Endothelial cell of umbilical vein (primary cell): ENCODE data around the gene COL4A1. TPM values are rescaled to one million over a fixed set of nuclear protein-coding genes. Genes with fewer than 3 reads are reported as not detected.

Experiments
- BruUV-seq: library from RNA; stranded (reverse); fragments of 400-500 nt; replicated peaks from 2 replicates; lab custom pipeline; 2021; lab: Mats Ljungman, UMichigan
- CTCF ChIA-PET: fragments of 300-600, 350-600 bp; sonication (Branson Sonifier 250); formaldehyde crosslinking; loops from one replicate; lab custom pipeline; 2021; ENCODE audit warnings: antibody characterized with exemption, inconsistent platforms; lab: Charles Lee
- POLR2A ChIA-PET: fragments of 300-600, 350-600 bp; sonication (Branson Sonifier 250); formaldehyde crosslinking; loops from one replicate; lab custom pipeline; 2021; ENCODE audit warnings: antibody characterized with exemption, inconsistent platforms; lab: Charles Lee
- DNase-seq: peaks from one replicate; pipeline ENCODE4 v3.0.0-alpha.2; 2011; ENCODE audit warnings: low read depth, low spot score
- FAIRE-seq: peaks from 2 replicates; lab custom pipeline; 2011; peaks lifted over from hg19 to GRCh38; lab: Jason Lieb, UNC
- H2AFZ ChIP-seq: 2 replicates; pipeline ENCODE4 v1.6.0; 2012; ENCODE audit warnings: low read depth, low read length, control low read depth, inconsistent platforms
- H3K27ac ChIP-seq: 2 replicates; pipeline ENCODE4 v1.5.1; 2011; ENCODE audit warnings: low read depth, mild to moderate bottlenecking, control low read depth, low read length, moderate library complexity; ENCODE audit not compliant: insufficient read depth
- H3K27me3 ChIP-seq, 2 experiments: 2 replicates each; pipeline versions ENCODE4 v1.6.0 to v1.6.1; 2011; ENCODE audit warnings: low read length in 2 of 2, mixed read lengths in 1 of 2; ENCODE audit not compliant: control insufficient read depth in 2 of 2, insufficient read depth in 2 of 2
- H3K36me3 ChIP-seq, 2 experiments: 2 replicates in 1 of 2; 3 replicates in 1 of 2; pipeline ENCODE4 v1.5.1; 2011; ENCODE audit warnings: low read length in 2 of 2, mild to moderate bottlenecking in 1 of 2, moderate library complexity in 1 of 2; ENCODE audit not compliant: control insufficient read depth in 2 of 2, insufficient read depth in 2 of 2; ENCODE audit errors: extremely low read depth in 1 of 2
- H3K4me1 ChIP-seq: 3 replicates; pipeline ENCODE4 v1.5.1; 2011; ENCODE audit warnings: mild to moderate bottlenecking, low read length; ENCODE audit not compliant: control insufficient read depth, insufficient read depth; ENCODE audit errors: extremely low read depth
- H3K4me2 ChIP-seq: 2 replicates; pipeline ENCODE4 v1.6.1; 2011; ENCODE audit warnings: low read length, control low read depth, mixed read lengths; ENCODE audit not compliant: insufficient read depth
- H3K4me3 ChIP-seq, 3 experiments: fragments of 200-600 bp in 1 of 3; sonication (generic), shearing (Covaris generic) in 1 of 3; replicated peaks in 1 of 3; 2 replicates each; pipeline ENCODE4 v1.5.1; 2011 to 2016; ENCODE audit warnings: control low read depth in 3 of 3, low read length in 3 of 3, mild to moderate bottlenecking in 2 of 3, inconsistent platforms in 1 of 3, low read depth in 1 of 3, moderate library complexity in 1 of 3; ENCODE audit not compliant: insufficient read depth in 1 of 3
- H3K79me2 ChIP-seq: 2 replicates; pipeline ENCODE4 v1.6.0; 2012; ENCODE audit warnings: low read length, inconsistent platforms; ENCODE audit not compliant: control insufficient read depth, insufficient read depth
- H3K9ac ChIP-seq: replicated peaks from 2 replicates; pipeline ENCODE3; 2011; ENCODE audit warnings: low read length, control low read depth; ENCODE audit not compliant: insufficient read depth; ENCODE audit errors: extremely low read depth
- H3K9me1 ChIP-seq: replicated peaks from 3 replicates; pipeline ENCODE4 v1.6.0; 2011; ENCODE audit warnings: mild to moderate bottlenecking, low read length; ENCODE audit not compliant: control insufficient read depth, insufficient read depth; ENCODE audit errors: extremely low read depth
- H3K9me3 ChIP-seq: replicated peaks from 2 replicates; pipeline ENCODE4 v1.5.1; 2012; ENCODE audit warnings: low read length, inconsistent platforms; ENCODE audit not compliant: control insufficient read depth, insufficient read depth
- H4K20me1 ChIP-seq: replicated peaks from 2 replicates; pipeline ENCODE3; 2011; ENCODE audit warnings: mild to moderate bottlenecking, low read length; ENCODE audit not compliant: control insufficient read depth, insufficient read depth; ENCODE audit errors: extremely low read depth
- CTCF ChIP-seq, 2 donors: IDR thresholded peaks; 1 replicate in 1 of 2; 2 replicates in 1 of 2; pipeline ENCODE4 v1.5.1; 2011; ENCODE audit warnings: low read length in 2 of 2, mild to moderate bottlenecking in 2 of 2, moderate library complexity in 2 of 2, control low read depth in 1 of 2, inconsistent platforms in 1 of 2, low read depth in 1 of 2; ENCODE audit not compliant: insufficient read depth in 1 of 2; ENCODE audit errors: extremely low read depth in 1 of 2
- EZH2 ChIP-seq: IDR thresholded peaks from 2 replicates; pipeline ENCODE4 v1.6.1; 2012; ENCODE audit warnings: borderline replicate concordance, low read depth, mild to moderate bottlenecking, moderate library complexity, low read length, inconsistent platforms; ENCODE audit not compliant: severe bottlenecking
- FOS ChIP-seq: IDR thresholded peaks from 2 replicates; pipeline ENCODE4 v1.6.1; 2011; ENCODE audit warnings: mild to moderate bottlenecking, low read length, moderate library complexity, borderline replicate concordance; ENCODE audit not compliant: insufficient read depth
- GATA2 ChIP-seq: IDR thresholded peaks from 2 replicates; pipeline ENCODE4 v1.7.0; 2011; ENCODE audit warnings: low read depth, mild to moderate bottlenecking, moderate library complexity, mixed read lengths, low read length; ENCODE audit not compliant: insufficient read length, insufficient read depth
- JUN ChIP-seq: IDR thresholded peaks from 2 replicates; pipeline ENCODE4 v1.6.1; 2011; ENCODE audit warnings: borderline replicate concordance, low read depth; ENCODE audit not compliant: insufficient read length, insufficient read depth
- MAX ChIP-seq: IDR thresholded peaks from 2 replicates; pipeline ENCODE4 v1.6.1; 2011; ENCODE audit not compliant: insufficient read depth, insufficient read length
- MYC ChIP-seq: IDR thresholded peaks from one replicate; pipeline ENCODE4 v1.6.1; 2011; ENCODE audit warnings: mild to moderate bottlenecking, low read depth, low read length
- POLR2A ChIP-seq: IDR thresholded peaks from 2 replicates; pipeline ENCODE4 v1.6.1; 2012; ENCODE audit warnings: low read depth, mild to moderate bottlenecking, control low read depth, low read length
- POLR2AphosphoS5 ChIP-seq: IDR thresholded peaks from 2 replicates; pipeline ENCODE4 v1.6.1; 2012; ENCODE audit warnings: low read depth, mild to moderate bottlenecking, control low read depth, low read length, moderate library complexity; ENCODE audit not compliant: insufficient read depth
- dilution Hi-C: fragments of 300-500 bp; cut with MboI; formaldehyde crosslinking; loops from one replicate; pipeline ENCODE4 v1.15.0; 2019; ENCODE audit warnings: low sequenced_read_pairs; ENCODE audit not compliant: extremely low pct_ligation_motif_present
- intact Hi-C: fragments of 100-400 bp; cut with micrococcal nuclease; formaldehyde crosslinking; loops from one replicate; pipeline ENCODE4 v1.10.0; 2022
- polyA plus RNA-seq, 4 experiments: library from polyadenylated mRNA; depleted of rRNA in 3 of 4; stranded (reverse) in 3 of 4; unstranded in 1 of 4; fragments of >200 nt; gene quantifications; 2 replicates each; pipeline versions ENCODE4 v1.2.1 to v1.2.3, GENCODE V29; 2011 to 2012; ENCODE audit warnings: missing spikeins in 1 of 4
- total RNA-seq: library from RNA; stranded (reverse); gene quantifications from 2 replicates; pipeline ENCODE4 v1.2.3, GENCODE V29; 2021

The COL4A1 gene
- total and polyA plus RNA-seq, 2 donors (not counting 3 experiments of a cell fraction or from before 2014, with no cell fraction given): 384 to 1,119 TPM

- no peaks in the 10 kb centered on the region for H4K20me1 ChIP-seq
- FAIRE-seq (no peak), DNase-seq (no peak)
- no peak overlapping the region for H2AFZ ChIP-seq
- no peak overlapping the region for H3K9ac ChIP-seq
- ChIA-PET CTCF (interaction anchor here (0.9 to 1.8 kb wide), 2 partner anchors 10 to 1191 kb away, joined by 3 to 5 read pairs; no protein-coding TSS in a partner anchor), POLR2A (no interaction called here)
- no peaks in the 10 kb centered on the region for H3K4me1 ChIP-seq
- no peak overlapping the region for H3K4me2 ChIP-seq
- H3K27me3 ChIP-seq: no peaks in the 10 kb centered on the region
- TF ChIP-seq MYC: no peak
- TF ChIP-seq CTCF (IDR thresholded peaks at IDR 0.05; ENCODE audit: extremely low read depth in 1 of 2, insufficient read depth in 1 of 2, low read depth in 1 of 2, low read length in 2 of 2): no peak
- TF ChIP-seq MAX: no peak
- TF ChIP-seq POLR2AphosphoS5: no peak
- TF ChIP-seq FOS: no peak
- no peaks in the 10 kb centered on the region for H3K9me3 ChIP-seq
- dilution Hi-C loops (no loop called here), intact Hi-C loops (no loop called here)
- H3K9me1 ChIP-seq: no peaks in the 10 kb centered on the region
- peaks cover 35 to 36% of the 10 kb centered on the region in 2 experiments for H3K36me3 ChIP-seq
- no peak overlapping the region for H3K27ac ChIP-seq
- H3K4me3 ChIP-seq: no peak overlapping the region
- no TSS peak for BruUV-seq
- no peaks in the 10 kb centered on the region for H3K79me2 ChIP-seq
Measured at GRCh38 chr13:110152351-110152750, 154.6 kb downstream of the COL4A1 start.

- Histone ChIP-seq H3K9me3 (no peaks in the 10 kb centered on the region), H3K4me2 (no peak overlapping the region), H3K27me3 (no peaks in the 10 kb centered on the region), H3K9ac (no peak overlapping the region), H2AFZ (no peak overlapping the region), H3K27ac (no peak overlapping the region), H3K4me3 (no peak overlapping the region), H3K79me2 (no peaks in the 10 kb centered on the region), H3K36me3 (peaks cover 31 to 33% of the 10 kb centered on the region in 2 experiments), H3K9me1 (no peaks in the 10 kb centered on the region), H4K20me1 (no peaks in the 10 kb centered on the region), H3K4me1 (no peaks in the 10 kb centered on the region)
- POLR2A ChIA-PET: no interaction called here
- CTCF ChIA-PET: interaction anchor here (1.8 kb wide), 1 partner anchor 10 kb away, joined by 5 read pairs; no protein-coding TSS in a partner anchor
- FAIRE-seq: no peak
- no peak for DNase-seq
- dilution Hi-C loops (no loop called here), intact Hi-C loops (no loop called here)
- TF ChIP-seq POLR2AphosphoS5 (no peak), JUN (no peak), FOS (no peak), GATA2 (no peak), MAX (no peak), EZH2 (no peak), MYC (no peak), POLR2A (no peak), CTCF (IDR thresholded peaks at IDR 0.05; ENCODE audit: extremely low read depth in 1 of 2, insufficient read depth in 1 of 2, low read depth in 1 of 2, low read length in 2 of 2) (no peak)
- no TSS peak for BruUV-seq
Measured at GRCh38 chr13:110151462-110151861, 155.5 kb downstream of the COL4A1 start.
